ENCODE results near the gene TMTC2. TPM values are rescaled to one million over a fixed set of nuclear protein-coding genes. Genes with fewer than 3 reads are reported as not detected.

TMTC2 gene
- total and polyA plus RNA-seq, 2 donors (not counting 3 experiments of a cell fraction or from before 2014, with no cell fraction given): 4.1 to 7.8 TPM

DNA sequence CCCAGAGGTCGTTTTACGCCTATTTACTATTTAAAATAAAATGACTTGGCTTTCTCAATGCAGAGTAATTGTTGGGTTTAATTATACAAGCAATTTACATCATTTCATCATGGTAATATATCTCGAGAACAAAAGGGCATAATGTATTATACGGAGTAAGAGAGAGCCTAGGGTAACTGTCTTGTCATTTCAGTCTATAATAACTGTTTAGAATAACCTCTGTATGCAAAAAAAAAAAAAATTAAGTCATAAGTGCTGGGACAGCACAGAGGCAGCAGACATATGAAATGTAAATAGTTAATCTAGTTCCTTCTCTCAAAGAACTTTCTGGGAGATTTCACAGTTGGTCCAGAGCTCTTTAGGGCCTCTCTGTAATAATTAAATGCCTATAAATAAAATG is 284.9 kb downstream of the TMTC2 start:
- Histone ChIP-seq H3K36me3 (ENCODE audit: control insufficient read depth in 2 of 2, extremely low read depth in 1 of 2, insufficient read depth in 2 of 2, low read length in 2 of 2) (no peaks in the 10 kb centered on the region), H3K4me1 (ENCODE audit: control insufficient read depth, extremely low read depth, insufficient read depth, low read length) (peaks cover under 1% of the 10 kb centered on the region), H3K9me3 (replicated peaks; ENCODE audit: control insufficient read depth, insufficient read depth, low read length) (no peaks in the 10 kb centered on the region), H3K9me1 (replicated peaks; ENCODE audit: control insufficient read depth, extremely low read depth, insufficient read depth, low read length) (no peaks in the 10 kb centered on the region), H2AFZ (ENCODE audit: low read depth, low read length) (no peak overlapping the region), H3K4me3 (replicated peaks in 1 of 3; ENCODE audit: insufficient read depth in 1 of 3, low read depth in 1 of 3, low read length in 3 of 3) (no peak overlapping the region), H3K4me2 (ENCODE audit: insufficient read depth, low read length) (no peak overlapping the region), H4K20me1 (replicated peaks; ENCODE audit: control insufficient read depth, extremely low read depth, insufficient read depth, low read length) (no peaks in the 10 kb centered on the region), H3K27ac (ENCODE audit: insufficient read depth, low read depth, low read length) (no peak overlapping the region), H3K9ac (replicated peaks; ENCODE audit: extremely low read depth, insufficient read depth, low read length) (no peak overlapping the region), H3K27me3 (ENCODE audit: control insufficient read depth in 2 of 2, insufficient read depth in 2 of 2, low read length in 2 of 2) (no peaks in the 10 kb centered on the region), H3K79me2 (ENCODE audit: control insufficient read depth, insufficient read depth, low read length) (no peaks in the 10 kb centered on the region)
- no peak for FAIRE-seq
- dilution Hi-C loops (cut with MboI; ENCODE audit: extremely low pct_ligation_motif_present, low sequenced_read_pairs) (no loop called here), intact Hi-C loops (cut with micrococcal nuclease) (no loop called here)
- TF ChIP-seq POLR2A (IDR thresholded peaks at IDR 0.05; ENCODE audit: low read depth, low read length): no peak
- no peak for TF ChIP-seq MAX (IDR thresholded peaks at IDR 0.05; ENCODE audit: insufficient read depth, insufficient read length)
- no peak for TF ChIP-seq FOS (IDR thresholded peaks at IDR 0.05; ENCODE audit: borderline replicate concordance, insufficient read depth, low read length)
- TF ChIP-seq POLR2AphosphoS5 (IDR thresholded peaks at IDR 0.05; ENCODE audit: insufficient read depth, low read depth, low read length): no peak
- no peak for TF ChIP-seq MYC (IDR thresholded peaks at IDR 0.05; ENCODE audit: low read depth, low read length)
- no peak for TF ChIP-seq JUN (IDR thresholded peaks at IDR 0.05; ENCODE audit: borderline replicate concordance, insufficient read depth, insufficient read length, low read depth)
- TF ChIP-seq CTCF (IDR thresholded peaks at IDR 0.05; ENCODE audit: extremely low read depth in 1 of 2, insufficient read depth in 1 of 2, low read depth in 1 of 2, low read length in 2 of 2): no peak
- TF ChIP-seq GATA2 (IDR thresholded peaks at IDR 0.05; ENCODE audit: insufficient read depth, insufficient read length, low read depth, low read length): no peak
- no peak for TF ChIP-seq EZH2 (IDR thresholded peaks at IDR 0.05; ENCODE audit: borderline replicate concordance, low read depth, low read length, severe bottlenecking)
- no peak for DNase-seq (ENCODE audit: low read depth, low spot score)
- BruUV-seq (replicated peaks): no TSS peak
- POLR2A ChIA-PET: no interaction called here
- CTCF ChIA-PET: interaction anchor here (1.1 to 1.4 kb wide), 2 partner anchors 9 to 13 kb away, joined by 3 read pairs; no protein-coding TSS in a partner anchor
